GM12874 (cell line): ENCODE data around the gene LURAP1L.

Experiments
- TF ChIP-seq, protein P1 (sequence below): IDR thresholded peaks from 2 replicates; pipeline ENCODE4 v1.5.1; 2011; ENCODE audit warnings: low read depth, mild to moderate bottlenecking, control low read depth, low read length, moderate library complexity; ENCODE audit not compliant: insufficient read depth

Gene LURAP1L

DNA sequence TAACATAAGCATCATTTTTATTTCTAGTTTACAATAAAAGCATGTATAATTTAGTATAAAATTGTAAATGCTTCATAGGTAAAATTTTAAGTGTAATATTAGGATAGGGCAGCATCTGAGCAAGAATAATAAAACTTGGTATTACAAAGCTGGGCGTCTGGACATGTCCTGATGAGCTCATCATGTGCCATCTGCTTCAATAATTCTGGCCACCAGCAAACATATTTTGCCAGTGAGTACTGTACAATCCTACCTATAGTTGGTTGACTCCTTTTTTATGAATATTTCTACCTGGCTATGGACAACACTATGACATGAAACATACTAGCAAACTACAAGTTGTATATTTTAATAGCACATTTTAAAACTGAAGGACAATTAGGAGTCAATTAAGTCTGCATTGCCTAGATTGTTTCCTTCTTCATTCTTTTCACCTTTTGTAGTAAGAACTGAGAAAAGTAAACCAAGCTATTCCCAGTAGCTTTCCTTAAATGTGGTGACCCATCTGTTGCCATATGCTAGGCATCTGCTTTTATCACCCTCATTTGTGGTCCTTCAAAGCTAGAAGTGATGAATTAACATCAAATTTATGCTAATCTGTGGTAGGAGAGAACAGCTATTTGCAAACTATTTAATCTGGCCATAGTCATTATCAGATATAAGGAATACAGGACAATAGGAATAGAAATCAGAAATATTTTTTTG is 23.4 kb downstream of the LURAP1L start:
- TF ChIP-seq, protein P1, sequence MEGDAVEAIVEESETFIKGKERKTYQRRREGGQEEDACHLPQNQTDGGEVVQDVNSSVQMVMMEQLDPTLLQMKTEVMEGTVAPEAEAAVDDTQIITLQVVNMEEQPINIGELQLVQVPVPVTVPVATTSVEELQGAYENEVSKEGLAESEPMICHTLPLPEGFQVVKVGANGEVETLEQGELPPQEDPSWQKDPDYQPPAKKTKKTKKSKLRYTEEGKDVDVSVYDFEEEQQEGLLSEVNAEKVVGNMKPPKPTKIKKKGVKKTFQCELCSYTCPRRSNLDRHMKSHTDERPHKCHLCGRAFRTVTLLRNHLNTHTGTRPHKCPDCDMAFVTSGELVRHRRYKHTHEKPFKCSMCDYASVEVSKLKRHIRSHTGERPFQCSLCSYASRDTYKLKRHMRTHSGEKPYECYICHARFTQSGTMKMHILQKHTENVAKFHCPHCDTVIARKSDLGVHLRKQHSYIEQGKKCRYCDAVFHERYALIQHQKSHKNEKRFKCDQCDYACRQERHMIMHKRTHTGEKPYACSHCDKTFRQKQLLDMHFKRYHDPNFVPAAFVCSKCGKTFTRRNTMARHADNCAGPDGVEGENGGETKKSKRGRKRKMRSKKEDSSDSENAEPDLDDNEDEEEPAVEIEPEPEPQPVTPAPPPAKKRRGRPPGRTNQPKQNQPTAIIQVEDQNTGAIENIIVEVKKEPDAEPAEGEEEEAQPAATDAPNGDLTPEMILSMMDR: no peak

DNA sequence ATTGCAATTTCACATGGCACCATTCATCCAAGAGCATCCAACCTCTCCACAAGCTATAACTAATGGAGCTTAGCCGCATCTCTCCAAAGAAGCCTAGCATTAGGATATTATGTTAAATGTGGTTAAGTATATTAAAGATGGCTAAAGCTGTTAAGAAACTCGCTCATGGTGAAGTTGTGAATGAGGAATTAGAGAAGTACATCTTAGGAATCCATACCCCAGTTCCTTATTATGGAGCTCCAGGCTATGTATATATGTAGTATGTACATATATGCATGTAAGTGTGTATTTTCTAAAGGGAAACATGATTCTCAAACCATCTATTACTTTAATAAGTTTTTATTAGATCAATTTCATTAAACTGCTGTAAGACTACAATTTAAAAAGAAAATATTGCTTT is 26.4 kb downstream of the LURAP1L start:
- TF ChIP-seq, protein P1: no peak

DNA sequence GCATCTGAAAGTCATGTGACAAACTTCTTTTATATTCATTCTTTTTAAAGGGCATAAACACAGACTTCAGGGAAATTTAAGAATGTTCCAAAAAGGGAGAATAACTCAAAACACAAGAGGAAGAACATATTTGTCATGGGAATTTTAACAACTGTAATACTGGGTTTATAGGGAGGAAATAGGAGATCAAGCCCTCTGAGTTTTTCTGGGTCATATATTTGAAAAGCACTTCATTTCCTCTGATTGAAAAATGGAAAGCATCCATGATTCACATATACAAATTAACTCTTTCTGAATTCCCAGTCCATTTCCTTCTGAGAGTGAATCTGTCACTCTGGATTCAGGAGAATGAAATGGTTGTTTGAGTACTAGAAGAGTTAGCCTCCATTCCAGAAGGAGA is 26.8 kb downstream of the LURAP1L start:
- TF ChIP-seq, protein P1: no peak

DNA sequence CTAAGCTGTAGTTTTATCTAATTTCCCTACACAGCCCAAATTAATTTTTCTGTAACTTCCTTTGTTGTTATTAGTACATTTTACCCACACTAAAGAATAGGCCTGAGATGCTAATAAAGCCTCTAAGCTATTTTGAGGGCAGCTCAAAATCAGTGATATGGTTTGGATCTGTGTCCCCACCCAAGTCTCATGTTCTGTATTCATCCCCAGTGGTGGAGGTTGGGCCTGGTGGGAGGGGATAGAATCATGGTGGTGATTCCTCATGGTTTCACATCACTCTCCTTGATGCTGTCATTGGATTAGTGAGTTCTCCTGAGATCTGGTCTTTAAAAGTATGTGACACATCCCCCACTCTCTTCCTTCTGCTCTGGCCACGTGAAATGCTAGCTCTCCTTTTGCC is 27.3 kb downstream of the LURAP1L start:
- TF ChIP-seq, protein P1: no peak

DNA sequence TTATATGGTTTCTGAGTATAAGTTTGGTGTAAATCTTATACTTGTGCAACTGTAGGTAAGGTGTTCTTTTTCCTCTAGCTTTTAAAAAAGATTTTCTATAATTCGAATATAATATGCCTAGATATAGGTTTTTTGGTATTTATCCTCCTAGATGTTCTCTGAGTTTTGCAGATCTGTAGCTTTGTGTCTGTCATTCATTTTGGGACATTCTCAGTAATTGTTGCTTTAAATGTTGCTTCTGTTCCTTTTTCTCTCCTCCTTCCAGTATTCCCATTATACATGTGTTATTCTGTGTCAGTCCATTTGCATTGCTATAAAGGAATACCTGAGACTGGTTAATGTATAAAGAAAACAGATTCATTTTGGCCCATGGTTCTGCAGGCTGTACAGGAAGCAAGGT is 33.7 kb downstream of the LURAP1L start:
- TF ChIP-seq, protein P1: no peak

DNA sequence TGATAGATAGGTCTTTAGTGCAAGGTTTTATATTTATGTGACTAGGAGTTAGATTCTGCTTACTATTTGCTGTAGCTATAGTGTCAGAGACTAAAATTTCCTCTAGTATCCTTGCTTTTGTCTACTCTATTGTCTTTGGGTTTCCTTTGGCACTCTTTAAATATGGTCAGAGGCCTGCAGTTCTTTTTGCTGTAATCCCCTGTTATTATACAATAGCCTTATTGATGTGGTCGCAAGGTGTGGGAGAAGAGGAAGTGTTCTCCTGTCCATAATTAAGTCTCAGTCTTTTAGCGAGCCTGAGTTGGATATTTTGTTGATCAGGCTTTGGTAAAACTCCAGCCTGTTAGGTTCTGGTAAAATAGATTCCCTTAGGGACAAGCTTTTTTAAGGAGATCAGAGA is 34.9 kb downstream of the LURAP1L start:
- TF ChIP-seq, protein P1: no peak

DNA sequence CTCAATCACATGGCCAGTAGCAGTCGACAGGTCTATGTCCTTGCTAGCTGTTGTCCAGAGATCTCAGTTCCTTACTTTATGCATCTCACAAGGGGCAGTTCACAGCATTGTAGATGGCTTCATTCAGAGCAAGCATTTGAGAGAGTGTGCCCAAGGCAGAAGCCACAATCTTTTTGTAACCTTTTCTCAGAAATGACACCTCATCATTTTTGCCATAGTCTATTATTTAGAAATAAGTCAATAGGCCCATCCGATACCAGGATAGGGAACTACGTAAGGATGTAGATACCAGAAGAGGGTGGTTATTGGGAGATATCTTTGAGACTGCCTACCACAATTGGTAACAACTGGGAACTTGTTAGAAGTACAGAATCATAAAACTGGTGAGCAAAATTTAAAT is 37.1 kb downstream of the LURAP1L start:
- TF ChIP-seq, protein P1: no peak

DNA sequence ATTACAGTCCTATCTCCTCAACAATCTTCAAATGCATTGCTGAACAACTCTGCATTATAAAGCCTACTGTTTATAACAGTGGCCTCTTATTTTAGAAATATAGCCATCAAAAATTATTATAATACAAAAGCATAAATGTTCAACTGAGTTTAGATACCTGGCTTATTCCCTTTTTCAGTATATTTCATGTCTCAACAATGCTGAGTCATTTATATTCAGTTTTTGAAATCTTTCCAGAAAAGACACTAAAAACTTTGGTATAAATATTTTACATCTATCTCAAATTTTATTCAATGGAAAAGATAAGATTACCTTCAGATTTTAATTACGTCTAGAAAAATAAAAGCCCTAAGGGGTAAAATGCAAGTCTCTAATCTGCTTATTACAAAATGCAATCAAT is 37.9 kb downstream of the LURAP1L start:
- TF ChIP-seq, protein P1: no peak
